ENCODE data around the gene KIF13A. TPM values are rescaled to one million over a fixed set of nuclear protein-coding genes. Genes with fewer than 3 reads are reported as not detected.

The KIF13A gene
- total RNA-seq, 2 donors from 2014 or later, result 36.8 to 57.5 TPM

- H3K27me3 ChIP-seq (replicated peaks; ENCODE audit: insufficient read depth), result no peaks in the 10 kb centered on the region
- WGBS, result 92% methylated on average over 2 of the region's 2 CpGs
- H3K4me1 ChIP-seq (replicated peaks), result peaks cover 10% of the 10 kb centered on the region
- intact Hi-C loops (cut with DNase I), result no loop called here
- H3K9me3 ChIP-seq, result no peaks in the 10 kb centered on the region
- H3K27ac ChIP-seq, result no peak overlapping the region
- H3K4me3 ChIP-seq, result no peak overlapping the region
- no peak for DNase-seq (ENCODE audit: low spot score)
- no peak for TF ChIP-seq CTCF (IDR thresholded peaks at IDR 0.05)
- no peaks in the 10 kb centered on the region for H3K36me3 ChIP-seq
These were observed 18.6 kb downstream of the KIF13A start for GRCh38 chr6:17968876-17969275.

GRCh38 chr6:17967668-17968518 lies 19.5 kb downstream of the KIF13A start:
- H3K4me1 ChIP-seq (replicated peaks), result peaks cover 8% of the 10 kb centered on the region
- 80% methylated on average over 5 of the region's 5 CpGs for WGBS
- H3K27ac ChIP-seq, result no peak overlapping the region

GRCh38 chr6:17966451-17966850 lies 21.0 kb downstream of the KIF13A start:
- Histone ChIP-seq H3K36me3 (no peaks in the 10 kb centered on the region), H3K4me3 (no peak overlapping the region), H3K4me1 (replicated peaks) (peaks cover 2% of the 10 kb centered on the region), H3K27ac (no peak overlapping the region), H3K9me3 (no peaks in the 10 kb centered on the region), H3K27me3 (replicated peaks; ENCODE audit: insufficient read depth) (no peaks in the 10 kb centered on the region)
- WGBS, result 88% methylated on average over 2 of the region's 2 CpGs
- DNase-seq (ENCODE audit: low spot score), result no peak
- TF ChIP-seq CTCF (IDR thresholded peaks at IDR 0.05) (no peak), POLR2AphosphoS5 (IDR thresholded peaks at IDR 0.05) (no peak), POLR2A (IDR thresholded peaks at IDR 0.05) (no peak)
- intact Hi-C loops (cut with DNase I), result no loop called here

More at GRCh38 chr6:17967668-17968518, 19.5 kb downstream of the KIF13A start:
- TF ChIP-seq CTCF (IDR thresholded peaks at IDR 0.05) (no peak), POLR2AphosphoS5 (IDR thresholded peaks at IDR 0.05) (no peak), POLR2A (IDR thresholded peaks at IDR 0.05) (no peak)
- Histone ChIP-seq H3K4me3 (no peak overlapping the region), H3K27me3 (replicated peaks; ENCODE audit: insufficient read depth) (no peaks in the 10 kb centered on the region), H3K36me3 (no peaks in the 10 kb centered on the region), H3K9me3 (no peaks in the 10 kb centered on the region)
- intact Hi-C loops (cut with DNase I), result no loop called here
- DNase-seq (ENCODE audit: low spot score), result no peak

- no peak for DNase-seq (ENCODE audit: low spot score)
- Histone ChIP-seq H3K36me3 (no peaks in the 10 kb centered on the region), H3K27ac (peak overlapping the region; percentile 3 to 34), H3K9me3 (no peaks in the 10 kb centered on the region), H3K4me1 (replicated peaks) (peaks cover 3% of the 10 kb centered on the region), H3K4me3 (no peak overlapping the region), H3K27me3 (replicated peaks; ENCODE audit: insufficient read depth) (no peaks in the 10 kb centered on the region)
- intact Hi-C loops (cut with DNase I), result no loop called here
- TF ChIP-seq CTCF (IDR thresholded peaks at IDR 0.05) (no peak), POLR2A (IDR thresholded peaks at IDR 0.05) (no peak), POLR2AphosphoS5 (IDR thresholded peaks at IDR 0.05) (no peak)
These were observed 22.0 kb downstream of the KIF13A start for GRCh38 chr6:17965397-17965796.

GRCh38 chr6:17964633-17965032 lies 22.8 kb downstream of the KIF13A start:
- no peak overlapping the region for H3K4me3 ChIP-seq
- TF ChIP-seq CTCF (IDR thresholded peaks at IDR 0.05) (no peak), POLR2A (IDR thresholded peaks at IDR 0.05) (no peak), POLR2AphosphoS5 (IDR thresholded peaks at IDR 0.05) (no peak)
- 93% methylated on average over 8 of the region's 8 CpGs for WGBS
- peaks cover 6% of the 10 kb centered on the region for H3K4me1 ChIP-seq (replicated peaks)
- peak overlapping the region in 1 of 2 donors; percentile 3 for H3K27ac ChIP-seq
- no peaks in the 10 kb centered on the region for H3K9me3 ChIP-seq
- intact Hi-C loops (cut with DNase I), result no loop called here
- no peaks in the 10 kb centered on the region for H3K27me3 ChIP-seq (replicated peaks; ENCODE audit: insufficient read depth)
- no peak for DNase-seq (ENCODE audit: low spot score)
- H3K36me3 ChIP-seq, result no peaks in the 10 kb centered on the region

Data from prostate gland (tissue), 2 donors.